HG02678 (cell line): ENCODE measurements around the gene DLG5.
A peak's percentile ranks its signal among the peaks of the same experiment; 100 is the strongest.

Experiments used
- ATAC-seq: cut with Tn5 transposase; IDR thresholded peaks from one replicate; pipeline ENCODE4 v1.9.1; 2021; ENCODE audit warnings: mild to moderate bottlenecking, moderate library complexity; ENCODE audit not compliant: unreplicated experiment

DLG5 gene

GRCh38 chr10:77944519-77944918 is 18.0 kb upstream of the DLG5 start:
- no peak for ATAC-seq

GRCh38 chr10:77943121-77943901 is 16.8 kb upstream of the DLG5 start:
- no peak for ATAC-seq

GRCh38 chr10:77941790-77942189 is 15.2 kb upstream of the DLG5 start:
- no peak for ATAC-seq

GRCh38 chr10:77940627-77941026 is 14.1 kb upstream of the DLG5 start:
- ATAC-seq = no peak

GRCh38 chr10:77940225-77940624 is 13.7 kb upstream of the DLG5 start:
- no peak for ATAC-seq

- ATAC-seq = no peak
These were observed 13.0 kb upstream of the DLG5 start for GRCh38 chr10:77939561-77940001.

- ATAC-seq = no peak
These were observed 10.4 kb upstream of the DLG5 start for GRCh38 chr10:77936697-77937567.

- ATAC-seq = no peak
These were observed 5.6 kb upstream of the DLG5 start for GRCh38 chr10:77932016-77932715.

- no peak for ATAC-seq
These were observed 1.1 kb upstream of the DLG5 start for GRCh38 chr10:77927402-77928246.

GRCh38 chr10:77925795-77926565 is 575 bp downstream of the DLG5 start:
- peak; percentile 57 for ATAC-seq

GRCh38 chr10:77925410-77925794 is 1.2 kb downstream of the DLG5 start:
- no peak for ATAC-seq

GRCh38 chr10:77922566-77923179 is 3.9 kb downstream of the DLG5 start:
- ATAC-seq = no peak

GRCh38 chr10:77922055-77922454 is 4.5 kb downstream of the DLG5 start:
- no peak for ATAC-seq

GRCh38 chr10:77921395-77921794 is 5.2 kb downstream of the DLG5 start:
- no peak for ATAC-seq

- ATAC-seq = no peak
These were observed 6.1 kb downstream of the DLG5 start for GRCh38 chr10:77920495-77920894.

- no peak for ATAC-seq
These were observed 6.8 kb downstream of the DLG5 start for GRCh38 chr10:77919713-77920108.

- ATAC-seq = no peak
These were observed 11.0 kb downstream of the DLG5 start for GRCh38 chr10:77915319-77916105.

GRCh38 chr10:77913090-77913489 is 13.5 kb downstream of the DLG5 start:
- ATAC-seq = no peak

- ATAC-seq = no peak
These were observed 14.0 kb downstream of the DLG5 start for GRCh38 chr10:77912576-77912975.
